ENCODE measurements around the gene SNRNP25.

GRCh38 chr16:63466-63865 is 9.8 kb downstream of the SNRNP25 start:
- TF ChIP-seq, protein P1, sequence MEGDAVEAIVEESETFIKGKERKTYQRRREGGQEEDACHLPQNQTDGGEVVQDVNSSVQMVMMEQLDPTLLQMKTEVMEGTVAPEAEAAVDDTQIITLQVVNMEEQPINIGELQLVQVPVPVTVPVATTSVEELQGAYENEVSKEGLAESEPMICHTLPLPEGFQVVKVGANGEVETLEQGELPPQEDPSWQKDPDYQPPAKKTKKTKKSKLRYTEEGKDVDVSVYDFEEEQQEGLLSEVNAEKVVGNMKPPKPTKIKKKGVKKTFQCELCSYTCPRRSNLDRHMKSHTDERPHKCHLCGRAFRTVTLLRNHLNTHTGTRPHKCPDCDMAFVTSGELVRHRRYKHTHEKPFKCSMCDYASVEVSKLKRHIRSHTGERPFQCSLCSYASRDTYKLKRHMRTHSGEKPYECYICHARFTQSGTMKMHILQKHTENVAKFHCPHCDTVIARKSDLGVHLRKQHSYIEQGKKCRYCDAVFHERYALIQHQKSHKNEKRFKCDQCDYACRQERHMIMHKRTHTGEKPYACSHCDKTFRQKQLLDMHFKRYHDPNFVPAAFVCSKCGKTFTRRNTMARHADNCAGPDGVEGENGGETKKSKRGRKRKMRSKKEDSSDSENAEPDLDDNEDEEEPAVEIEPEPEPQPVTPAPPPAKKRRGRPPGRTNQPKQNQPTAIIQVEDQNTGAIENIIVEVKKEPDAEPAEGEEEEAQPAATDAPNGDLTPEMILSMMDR (IDR thresholded peaks at IDR 0.05; ENCODE audit: low read depth, low read length, missing input control) = no peak
- TF ChIP-seq GABPA (IDR thresholded peaks at IDR 0.05 in 1 of 2, conservative IDR thresholded peaks at IDR 0.05 in 1 of 2) = no peak

Data from liver (tissue), 3 donors.